AG10803 (cell line): Measurements from ENCODE around the gene ETDA.
"Not testable (repeated sequence)": the region's sequence is repeated elsewhere in the genome, so short reads cannot be mapped to it uniquely, and the experiment has no call there.

ENCODE experiments used
- DNase-seq: peaks from one replicate; pipeline ENCODE4 v3.0.0; 2010; ENCODE audit warnings: low read depth
- H3K4me3 ChIP-seq: 2 replicates; pipeline ENCODE4 v1.5.1; 2011; ENCODE audit warnings: mild to moderate bottlenecking, low read length, control low read depth
- CTCF ChIP-seq: conservative IDR thresholded peaks from 2 replicates; pipeline ENCODE4 v1.5.1; 2011; ENCODE audit warnings: mild to moderate bottlenecking, low read length, control low read depth, inconsistent platforms

ETDA gene

GRCh38 chrX:135252011-135252518 is at the start of gene ETDA:
Gene ETDA (plus strand): TSS chrX:135252061. CDS start chrX:135253277, 1,216 bp downstream.
- DNase-seq, H3K4me3 ChIP-seq: not testable (repeated sequence)

- peak; percentile 30 for TF ChIP-seq CTCF
- H3K4me3 ChIP-seq = not testable (repeated sequence)
- peak; percentile 0 for DNase-seq
These were observed 45.4 kb upstream of the ETDA start for GRCh38 chrX:135206427-135206826.

GRCh38 chrX:135213200-135213844 is 38.5 kb upstream of the ETDA start:
- no peak for DNase-seq
- H3K4me3 ChIP-seq = no peak overlapping the region
- no peak for TF ChIP-seq CTCF

GRCh38 chrX:135245989-135246388 is 5.9 kb upstream of the ETDA start:
- not testable (repeated sequence) for DNase-seq, H3K4me3 ChIP-seq

GRCh38 chrX:135256087-135256684 is 4.3 kb downstream of the ETDA start:
- not testable (repeated sequence) for DNase-seq

GRCh38 chrX:135256923-135257322 is 5.1 kb downstream of the ETDA start:
- TF ChIP-seq CTCF = no peak

More at GRCh38 chrX:135256087-135256684, 4.3 kb downstream of the ETDA start:
- not testable (repeated sequence) for H3K4me3 ChIP-seq

GRCh38 chrX:135257469-135257868 is 5.6 kb downstream of the ETDA start:
- H3K4me3 ChIP-seq = no peak overlapping the region
- no peak for DNase-seq
- no peak for TF ChIP-seq CTCF

More at GRCh38 chrX:135256923-135257322, 5.1 kb downstream of the ETDA start:
- DNase-seq = no peak
- H3K4me3 ChIP-seq = no peak overlapping the region

GRCh38 chrX:135260976-135261375 is 9.1 kb downstream of the ETDA start:
- DNase-seq, H3K4me3 ChIP-seq: not testable (repeated sequence)

- not testable (repeated sequence) for DNase-seq
These were observed 11.5 kb downstream of the ETDA start for GRCh38 chrX:135263376-135263775.

GRCh38 chrX:135264206-135264605 is 12.3 kb downstream of the ETDA start:
- no peak for DNase-seq
- TF ChIP-seq CTCF = no peak
- H3K4me3 ChIP-seq = no peak overlapping the region

More at GRCh38 chrX:135263376-135263775, 11.5 kb downstream of the ETDA start:
- H3K4me3 ChIP-seq = not testable (repeated sequence)
